HL-60 (cell line): ENCODE data around the gene BABAM1.

Experiments
- DNase-seq, 2 experiments: peaks; one replicate each; pipeline ENCODE4 v3.0.0-alpha.2; 2010 to 2020; ENCODE audit warnings: low read depth in 1 of 2, low spot score in 1 of 2
- H3K27ac ChIP-seq: fragments of 250-450 bp; sonication (Bioruptor Pico); replicated peaks from 2 replicates; pipeline ENCODE4 v1.5.1; 2020; ENCODE audit warnings: mild to moderate bottlenecking, moderate library complexity
- H3K27me3 ChIP-seq: fragments of 250-450 bp; sonication (Bioruptor Pico); 2 replicates; pipeline ENCODE4 v1.5.1; 2021; ENCODE audit warnings: mild to moderate bottlenecking, moderate library complexity; ENCODE audit not compliant: insufficient read depth, poor library complexity, severe bottlenecking
- H3K4me3 ChIP-seq: replicated peaks from 2 replicates; pipeline ENCODE4 v1.5.1; 2011; ENCODE audit warnings: mild to moderate bottlenecking, control low read depth, low read length; ENCODE audit not compliant: insufficient read depth
- CTCF ChIP-seq: IDR thresholded peaks from one replicate; pipeline ENCODE4 v1.5.1; 2011; ENCODE audit warnings: low read length, control low read depth, inconsistent platforms; ENCODE audit not compliant: insufficient read depth
- GABPA ChIP-seq: IDR thresholded peaks from 2 replicates; pipeline ENCODE4 v1.6.1; 2012; ENCODE audit warnings: low read depth
- POLR2AphosphoS5 ChIP-seq: IDR thresholded peaks from 2 replicates; pipeline ENCODE4 v1.6.1; 2012; ENCODE audit warnings: low read depth
- SPI1 ChIP-seq: IDR thresholded peaks from 2 replicates; pipeline ENCODE4 v1.6.1; 2012; ENCODE audit warnings: low read depth, mild to moderate bottlenecking, borderline replicate concordance
- TF ChIP-seq, protein P1 (sequence below): IDR thresholded peaks from 2 replicates; pipeline ENCODE4 v1.6.1; 2012; ENCODE audit warnings: low read depth; ENCODE audit not compliant: insufficient replicate concordance

The BABAM1 gene

DNA sequence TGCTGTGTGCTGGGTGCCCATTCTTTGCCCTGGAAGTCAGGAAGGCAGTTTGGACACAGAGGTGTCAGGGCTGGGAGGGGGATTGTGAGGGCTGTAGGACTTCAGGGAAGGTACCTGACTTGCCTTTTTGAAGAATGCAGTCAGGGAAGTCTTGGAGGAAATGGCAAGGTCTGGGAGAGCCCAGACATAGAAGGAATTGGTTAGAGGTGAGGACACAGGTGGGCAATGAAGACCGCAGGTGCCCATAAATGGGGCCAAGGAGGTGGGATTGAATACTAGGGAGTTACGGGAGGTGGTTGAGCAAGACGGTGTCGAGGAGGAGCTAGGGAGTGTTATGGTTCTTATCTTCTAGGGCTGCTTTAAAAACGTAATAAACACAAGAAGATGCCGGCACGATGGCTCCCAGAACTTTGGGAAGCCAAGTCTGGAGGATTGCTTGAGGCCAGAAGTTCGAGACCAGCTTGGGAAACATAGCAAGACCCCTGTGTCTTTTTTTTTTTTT is 40.7 kb downstream of the BABAM1 start:
- DNase-seq = no peak
- Histone ChIP-seq H3K27ac (no peak overlapping the region), H3K4me3 (no peak overlapping the region), H3K27me3 (no peaks in the 10 kb centered on the region)
- TF ChIP-seq POLR2AphosphoS5 (no peak), GABPA (no peak), CTCF (no peak), SPI1 (no peak)
- TF ChIP-seq, protein P1, sequence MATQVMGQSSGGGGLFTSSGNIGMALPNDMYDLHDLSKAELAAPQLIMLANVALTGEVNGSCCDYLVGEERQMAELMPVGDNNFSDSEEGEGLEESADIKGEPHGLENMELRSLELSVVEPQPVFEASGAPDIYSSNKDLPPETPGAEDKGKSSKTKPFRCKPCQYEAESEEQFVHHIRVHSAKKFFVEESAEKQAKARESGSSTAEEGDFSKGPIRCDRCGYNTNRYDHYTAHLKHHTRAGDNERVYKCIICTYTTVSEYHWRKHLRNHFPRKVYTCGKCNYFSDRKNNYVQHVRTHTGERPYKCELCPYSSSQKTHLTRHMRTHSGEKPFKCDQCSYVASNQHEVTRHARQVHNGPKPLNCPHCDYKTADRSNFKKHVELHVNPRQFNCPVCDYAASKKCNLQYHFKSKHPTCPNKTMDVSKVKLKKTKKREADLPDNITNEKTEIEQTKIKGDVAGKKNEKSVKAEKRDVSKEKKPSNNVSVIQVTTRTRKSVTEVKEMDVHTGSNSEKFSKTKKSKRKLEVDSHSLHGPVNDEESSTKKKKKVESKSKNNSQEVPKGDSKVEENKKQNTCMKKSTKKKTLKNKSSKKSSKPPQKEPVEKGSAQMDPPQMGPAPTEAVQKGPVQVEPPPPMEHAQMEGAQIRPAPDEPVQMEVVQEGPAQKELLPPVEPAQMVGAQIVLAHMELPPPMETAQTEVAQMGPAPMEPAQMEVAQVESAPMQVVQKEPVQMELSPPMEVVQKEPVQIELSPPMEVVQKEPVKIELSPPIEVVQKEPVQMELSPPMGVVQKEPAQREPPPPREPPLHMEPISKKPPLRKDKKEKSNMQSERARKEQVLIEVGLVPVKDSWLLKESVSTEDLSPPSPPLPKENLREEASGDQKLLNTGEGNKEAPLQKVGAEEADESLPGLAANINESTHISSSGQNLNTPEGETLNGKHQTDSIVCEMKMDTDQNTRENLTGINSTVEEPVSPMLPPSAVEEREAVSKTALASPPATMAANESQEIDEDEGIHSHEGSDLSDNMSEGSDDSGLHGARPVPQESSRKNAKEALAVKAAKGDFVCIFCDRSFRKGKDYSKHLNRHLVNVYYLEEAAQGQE = no peak

DNA sequence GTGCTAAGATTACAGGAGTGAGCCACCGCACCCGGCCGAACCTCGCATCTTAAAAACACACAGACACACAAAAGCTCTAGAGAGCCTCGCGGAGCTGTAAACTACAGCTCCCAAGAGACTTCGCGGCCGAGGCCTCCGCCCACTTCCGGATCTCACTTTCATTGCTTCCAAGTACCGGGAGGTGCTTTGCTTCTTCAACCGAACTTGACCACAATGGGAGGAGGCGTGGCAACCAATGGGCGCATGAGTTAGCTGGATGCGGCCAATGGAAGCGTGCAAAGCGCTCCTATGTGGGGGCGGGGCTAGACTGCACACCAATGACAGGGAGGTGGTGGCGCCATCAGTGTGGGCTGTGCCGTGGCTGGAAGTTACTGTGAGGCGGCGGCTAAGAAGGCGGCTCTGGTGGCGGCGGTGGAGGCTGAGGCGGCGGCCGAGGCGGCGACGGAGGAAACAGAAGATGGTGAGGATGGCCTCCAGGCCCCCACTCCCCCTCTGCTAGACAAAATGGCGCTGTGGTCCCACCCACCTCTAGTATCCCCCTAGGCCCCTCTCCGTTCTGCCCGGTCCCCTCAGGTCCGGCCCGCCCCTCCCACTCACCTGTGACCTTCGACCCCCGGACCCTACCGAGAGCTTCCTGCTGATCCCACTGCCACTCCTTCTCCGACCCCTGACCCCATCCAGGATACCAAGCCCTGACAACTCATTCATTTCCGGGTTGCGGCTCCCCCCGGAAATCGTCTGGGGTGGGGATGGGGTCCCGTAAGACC is 42.1 kb downstream of the BABAM1 start, which contains the start of gene DDA1:
TSS of gene DDA1 (plus strand) at position 366 of the 767 bp plus-strand sequence. CDS start at position 458, 92 bp downstream.
- H3K27ac ChIP-seq = peak within 1 kb of the TSS; percentile 64
- DNase-seq = peak; percentile 100
- TF ChIP-seq CTCF (no peak), GABPA (peak; percentile 85), SPI1 (peak; percentile 21; the same call in 1 of the 2 replicates), POLR2AphosphoS5 (peak; percentile 68; the same call in 1 of the 2 replicates)
- peak within 1 kb of the TSS; percentile 98 for H3K4me3 ChIP-seq
- no peaks in the 10 kb centered on the region for H3K27me3 ChIP-seq

- Histone ChIP-seq H3K4me3 (peak overlapping the region; percentile 98), H3K27me3 (no peaks in the 10 kb centered on the region), H3K27ac (peak overlapping the region; percentile 64)
- TF ChIP-seq POLR2AphosphoS5 (no peak), GABPA (peak; percentile 86)
- DNase-seq = no peak
These were observed 42.8 kb downstream of the BABAM1 start for GRCh38 chr19:17309965-17310461.

DNA sequence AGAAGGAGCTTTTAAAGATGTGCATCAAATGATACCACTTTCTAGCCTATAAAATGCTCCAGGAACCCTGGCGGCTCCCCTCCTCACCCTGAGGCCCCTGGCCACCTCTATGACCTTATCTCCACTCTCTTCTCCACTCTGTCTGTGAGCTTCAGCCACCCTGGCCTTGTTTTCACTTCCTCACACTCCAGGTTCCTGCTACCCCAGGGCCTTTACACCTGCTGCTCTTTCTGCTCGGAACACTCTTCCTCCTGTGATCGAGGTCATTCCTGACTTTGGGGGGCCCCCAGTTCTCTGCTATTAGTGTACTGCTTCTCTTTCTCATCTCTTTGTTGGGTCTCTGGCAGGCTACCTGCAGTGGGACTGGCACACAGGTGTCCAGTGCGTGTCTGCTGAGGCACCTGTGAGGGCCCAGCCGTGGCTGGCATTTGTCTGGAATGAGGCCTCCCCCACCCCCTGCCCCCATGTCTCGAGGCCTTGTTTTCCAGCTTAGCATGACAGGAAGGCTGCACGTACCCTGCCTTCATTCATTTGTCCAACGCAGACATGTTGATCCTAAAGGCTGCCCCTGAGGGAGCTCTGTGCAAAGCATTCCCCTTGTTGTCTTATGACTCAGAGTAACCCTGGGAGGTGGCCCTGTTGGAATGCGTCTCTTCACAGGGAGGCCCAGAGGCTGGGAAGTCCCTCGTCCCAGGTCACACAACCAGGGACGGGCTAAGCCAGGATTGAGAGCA is 44.4 kb downstream of the BABAM1 start:
- no peak for DNase-seq
- Histone ChIP-seq H3K27me3 (no peaks in the 10 kb centered on the region), H3K27ac (no peak overlapping the region), H3K4me3 (no peak overlapping the region)
- TF ChIP-seq POLR2AphosphoS5 (no peak), GABPA (no peak), CTCF (no peak), SPI1 (no peak)
- TF ChIP-seq, protein P1 = no peak
